Naive thymus-derived CD4-positive, alpha-beta T cell (primary cell): ENCODE measurements around the gene PCMTD2. TPM values are rescaled to one million over a fixed set of nuclear protein-coding genes. Genes with fewer than 3 reads are reported as not detected.
"Not testable (repeated sequence)": the region's sequence is repeated elsewhere in the genome, so short reads cannot be mapped to it uniquely, and the experiment has no call there.

Experiments used
- ATAC-seq: fragments of 150-1000 bp; cut with Tn5 transposase; 2 replicates; pipeline ENCODE4 v1.10.0; 2021; ENCODE audit warnings: mild to moderate bottlenecking, moderate library complexity
- CTCF ChIA-PET: fragments of 350-600 bp; sonication (Branson Sonifier 250); formaldehyde crosslinking; loops from one replicate; lab custom pipeline; 2021; ENCODE audit warnings: antibody characterized with exemption; lab: Charles Lee
- POLR2A ChIA-PET: fragments of 350-600 bp; sonication (Branson Sonifier 250); formaldehyde crosslinking; loops from one replicate; lab custom pipeline; 2021; ENCODE audit warnings: antibody characterized with exemption, inconsistent platforms; lab: Charles Lee
- DNase-seq, 9 donors: peaks; one replicate each; pipeline versions ENCODE4 v3.0.0 to v3.0.0-alpha.2; 2020 to 2022; ENCODE audit warnings: mixed read lengths in 1 of 9
- H3K27ac ChIP-seq: one replicate; pipeline ENCODE4 v1.7.0; 2013; ENCODE audit warnings: mild to moderate bottlenecking, low read depth, low read length, moderate library complexity
- H3K27me3 ChIP-seq, 2 donors: one replicate each; pipeline ENCODE4 v1.7.0; 2013; ENCODE audit warnings: low read length in 2 of 2, mild to moderate bottlenecking in 2 of 2, moderate library complexity in 2 of 2; ENCODE audit not compliant: control insufficient read depth in 2 of 2, insufficient read depth in 2 of 2
- H3K36me3 ChIP-seq, 3 experiments: 1 replicate in 2 of 3; 2 replicates in 1 of 3; pipeline ENCODE4 v1.7.0; 2013; ENCODE audit warnings: low read length in 3 of 3, mild to moderate bottlenecking in 3 of 3, moderate library complexity in 1 of 3; ENCODE audit not compliant: insufficient read depth in 3 of 3, control insufficient read depth in 2 of 3
- H3K4me1 ChIP-seq, 2 donors: one replicate each; pipeline ENCODE4 v1.7.0; 2013; ENCODE audit warnings: low read length in 2 of 2, mild to moderate bottlenecking in 2 of 2, moderate library complexity in 1 of 2; ENCODE audit not compliant: control insufficient read depth in 2 of 2, insufficient read depth in 2 of 2
- H3K4me3 ChIP-seq: 2 replicates; pipeline ENCODE4 v1.7.0; 2013; ENCODE audit warnings: mild to moderate bottlenecking, low read length
- H3K9me3 ChIP-seq, 3 experiments: 1 replicate in 2 of 3; 2 replicates in 1 of 3; pipeline ENCODE4 v1.7.0; 2013; ENCODE audit warnings: low read length in 3 of 3; ENCODE audit not compliant: control insufficient read depth in 2 of 3
- H3K27ac Mint-ChIP-seq, 9 donors: one replicate each; pipeline ENCODE4 v1.8.0; 2020 to 2022; ENCODE audit warnings: mixed read lengths in 9 of 9, mild to moderate bottlenecking in 8 of 9, moderate library complexity in 5 of 9, inconsistent platforms in 2 of 9
- H3K27me3 Mint-ChIP-seq, 5 donors: one replicate each; pipeline ENCODE4 v1.8.0; 2021 to 2022; ENCODE audit warnings: mixed read lengths in 5 of 5, mild to moderate bottlenecking in 1 of 5
- H3K36me3 Mint-ChIP-seq, 5 donors: one replicate each; pipeline ENCODE4 v1.8.0; 2020 to 2022; ENCODE audit warnings: mixed read lengths in 5 of 5, mild to moderate bottlenecking in 3 of 5, inconsistent platforms in 1 of 5
- H3K4me1 Mint-ChIP-seq, 7 donors: one replicate each; pipeline ENCODE4 v1.8.0; 2020 to 2022; ENCODE audit warnings: mixed read lengths in 7 of 7, mild to moderate bottlenecking in 3 of 7, inconsistent platforms in 1 of 7
- H3K4me3 Mint-ChIP-seq, 10 donors: one replicate each; pipeline ENCODE4 v1.8.0; 2020 to 2022; ENCODE audit warnings: mild to moderate bottlenecking in 10 of 10, mixed read lengths in 10 of 10, moderate library complexity in 6 of 10, inconsistent platforms in 2 of 10
- H3K9me3 Mint-ChIP-seq, 11 donors: one replicate each; pipeline ENCODE4 v1.8.0; 2020 to 2022; ENCODE audit warnings: mixed read lengths in 11 of 11, mild to moderate bottlenecking in 4 of 11, inconsistent platforms in 1 of 11, moderate library complexity in 1 of 11
- intact Hi-C, 2 donors: fragments of 100-400 bp; cut with micrococcal nuclease; formaldehyde crosslinking; loops; one replicate each; pipeline ENCODE4 v1.15.1; 2023
- polyA plus RNA-seq, 2 donors: library from polyadenylated mRNA; unstranded; fragments of 300-500 nt; fragmentation: Illumina TruSeq; gene quantifications; one replicate each; pipeline ENCODE4 v1.2.3, GENCODE V29; 2021
- total RNA-seq, 6 experiments: library from RNA in 5 of 6; stranded (reverse) in 5 of 6; gene quantifications; 1 replicate in 5 of 6; 2 replicates in 1 of 6; pipeline ENCODE4 v1.2.3 and lab custom pipeline; 2021 to 2026

The PCMTD2 gene
- total and polyA plus RNA-seq, 7 experiments from 2014 or later, result 60.5 to 229 (median 102) TPM

GRCh38 chr20:64279826-64280459 is 24.4 kb downstream of the PCMTD2 start:
- Histone ChIP-seq H3K4me1 (no peaks in the 10 kb centered on the region), H3K4me3 (no peak overlapping the region), H3K27me3 (no peaks in the 10 kb centered on the region), H3K36me3 (peaks cover 0 to 4% (median 0%) of the 10 kb centered on the region in 3 experiments), H3K27ac (no peak overlapping the region), H3K9me3 (no peaks in the 10 kb centered on the region)
- Mint-ChIP-seq H3K9me3 (peaks cover 0 to 2% (median 0%) of the 10 kb centered on the region in 11 donors), H3K4me3 (no peak overlapping the region), H3K4me1 (peaks cover 4 to 28% (median 16%) of the 10 kb centered on the region in 7 donors), H3K27ac (peak overlapping the region in 1 of 9 donors; percentile 25), H3K36me3 (peaks cover 0 to 16% (median 4%) of the 10 kb centered on the region in 5 donors), H3K27me3 (peaks cover 0 to 7% (median 0%) of the 10 kb centered on the region in 5 donors)
- ChIA-PET CTCF (no interaction called here), POLR2A (no interaction called here)
- intact Hi-C loops, result no loop called here
- no peak for DNase-seq
- no peak for ATAC-seq

DNA sequence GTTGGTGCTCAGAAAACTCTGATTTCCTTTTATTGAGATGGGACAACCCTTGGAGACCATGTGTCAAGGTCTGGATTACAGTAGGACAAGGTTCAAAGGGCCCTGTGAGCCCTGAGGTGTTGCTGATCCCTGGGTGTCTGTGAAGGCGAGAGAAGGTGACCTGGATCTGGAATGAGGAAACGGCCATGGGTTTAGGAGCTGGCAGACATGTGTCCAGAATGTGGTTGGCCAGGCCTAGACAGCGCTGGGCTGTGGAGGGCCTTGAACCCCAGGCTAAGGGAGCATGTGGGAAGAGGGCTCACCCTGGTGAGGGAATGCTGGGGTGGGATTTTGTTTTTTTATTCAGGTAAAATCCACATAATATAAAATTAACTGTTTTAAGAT is 24.9 kb downstream of the PCMTD2 start:
- H3K4me1 ChIP-seq, result no peaks in the 10 kb centered on the region
- no peak for DNase-seq
- no peak overlapping the region for H3K27ac Mint-ChIP-seq
- H3K9me3 ChIP-seq, result no peaks in the 10 kb centered on the region
- ChIA-PET CTCF (no interaction called here), POLR2A (interaction anchor here (0.9 kb wide), 1 partner anchor 15 kb away, joined by 5 read pairs; no protein-coding TSS in a partner anchor)
- H3K4me3 Mint-ChIP-seq, result no peak overlapping the region
- H3K27me3 ChIP-seq, result no peaks in the 10 kb centered on the region
- H3K4me1 Mint-ChIP-seq, result peaks cover 3 to 28% (median 16%) of the 10 kb centered on the region in 7 donors
- peaks cover 0 to 16% (median 3%) of the 10 kb centered on the region in 5 donors for H3K36me3 Mint-ChIP-seq
- H3K27ac ChIP-seq, result no peak overlapping the region
- peaks cover 0 to 4% (median 0%) of the 10 kb centered on the region in 3 experiments for H3K36me3 ChIP-seq
- peaks cover 0 to 3% (median 0%) of the 10 kb centered on the region in 11 donors for H3K9me3 Mint-ChIP-seq
- H3K4me3 ChIP-seq, result no peak overlapping the region
- peaks cover 0 to 7% (median 0%) of the 10 kb centered on the region in 5 donors for H3K27me3 Mint-ChIP-seq
- ATAC-seq, result no peak
- intact Hi-C loops, result no loop called here

GRCh38 chr20:64283646-64284045 is 28.1 kb downstream of the PCMTD2 start:
- Mint-ChIP-seq H3K4me3 (no peak overlapping the region), H3K4me1 (peaks cover 2 to 28% (median 12%) of the 10 kb centered on the region in 7 donors), H3K27ac (peak overlapping the region in 1 of 9 donors; percentile 74), H3K27me3 (peaks cover 0 to 7% (median 0%) of the 10 kb centered on the region in 5 donors), H3K36me3 (peaks cover 0 to 3% (median 0%) of the 10 kb centered on the region in 5 donors), H3K9me3 (peaks cover 0 to 3% (median 0%) of the 10 kb centered on the region in 11 donors)
- ChIA-PET POLR2A (interaction anchor here (1.2 kb wide), 1 partner anchor 10 kb away, joined by 4 read pairs; no protein-coding TSS in a partner anchor), CTCF (no interaction called here)
- Histone ChIP-seq H3K36me3 (no peaks in the 10 kb centered on the region), H3K27me3 (no peaks in the 10 kb centered on the region), H3K4me3 (no peak overlapping the region), H3K4me1 (no peaks in the 10 kb centered on the region), H3K9me3 (peaks cover 0 to 3% (median 0%) of the 10 kb centered on the region in 3 experiments), H3K27ac (no peak overlapping the region)
- intact Hi-C loops, result no loop called here
- ATAC-seq (no peak), DNase-seq (no peak)

DNA sequence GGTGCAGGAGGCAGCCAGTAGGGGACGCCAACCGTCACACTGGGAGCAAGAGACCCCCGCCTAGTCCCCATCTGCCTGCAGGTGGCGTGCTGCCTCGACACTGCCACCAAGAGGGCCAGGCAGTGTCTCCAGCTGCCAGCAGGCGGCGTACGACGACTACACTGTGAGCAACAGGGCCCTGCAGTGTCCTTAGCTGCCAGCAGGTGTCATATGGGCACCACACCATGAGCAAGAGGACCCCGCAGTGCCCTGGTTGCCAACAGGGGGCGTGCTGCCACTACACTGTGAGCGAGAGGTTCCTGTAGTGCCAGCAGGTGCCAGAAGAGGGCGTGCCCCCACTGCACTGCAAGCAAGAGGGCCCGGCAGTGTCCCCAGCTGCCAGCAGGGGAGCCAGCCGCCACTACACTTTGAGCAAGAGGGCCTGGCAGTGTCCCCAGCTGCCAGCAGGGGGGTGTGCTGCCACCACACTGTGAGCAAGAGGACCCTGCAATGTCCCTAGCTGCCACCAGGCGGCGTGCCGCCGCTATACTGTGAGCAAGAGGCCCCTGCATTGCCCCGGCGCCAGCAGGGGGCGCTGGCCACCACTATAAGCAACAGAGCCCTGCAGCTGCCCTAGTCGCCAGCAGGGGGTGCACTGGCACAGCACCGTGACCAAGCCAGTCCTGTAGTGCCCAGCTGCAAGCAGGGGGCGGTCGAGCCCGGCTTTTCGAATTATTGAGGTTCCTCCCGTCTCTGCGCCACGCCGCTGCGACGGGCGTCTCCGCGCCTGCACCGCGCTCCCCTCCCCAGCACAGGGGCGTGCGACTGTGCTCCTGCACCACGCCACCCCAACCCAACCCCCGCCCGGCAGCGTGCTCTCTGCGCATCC is 30.3 kb downstream of the PCMTD2 start:
- POLR2A ChIA-PET, result not testable (repeated sequence)

DNA sequence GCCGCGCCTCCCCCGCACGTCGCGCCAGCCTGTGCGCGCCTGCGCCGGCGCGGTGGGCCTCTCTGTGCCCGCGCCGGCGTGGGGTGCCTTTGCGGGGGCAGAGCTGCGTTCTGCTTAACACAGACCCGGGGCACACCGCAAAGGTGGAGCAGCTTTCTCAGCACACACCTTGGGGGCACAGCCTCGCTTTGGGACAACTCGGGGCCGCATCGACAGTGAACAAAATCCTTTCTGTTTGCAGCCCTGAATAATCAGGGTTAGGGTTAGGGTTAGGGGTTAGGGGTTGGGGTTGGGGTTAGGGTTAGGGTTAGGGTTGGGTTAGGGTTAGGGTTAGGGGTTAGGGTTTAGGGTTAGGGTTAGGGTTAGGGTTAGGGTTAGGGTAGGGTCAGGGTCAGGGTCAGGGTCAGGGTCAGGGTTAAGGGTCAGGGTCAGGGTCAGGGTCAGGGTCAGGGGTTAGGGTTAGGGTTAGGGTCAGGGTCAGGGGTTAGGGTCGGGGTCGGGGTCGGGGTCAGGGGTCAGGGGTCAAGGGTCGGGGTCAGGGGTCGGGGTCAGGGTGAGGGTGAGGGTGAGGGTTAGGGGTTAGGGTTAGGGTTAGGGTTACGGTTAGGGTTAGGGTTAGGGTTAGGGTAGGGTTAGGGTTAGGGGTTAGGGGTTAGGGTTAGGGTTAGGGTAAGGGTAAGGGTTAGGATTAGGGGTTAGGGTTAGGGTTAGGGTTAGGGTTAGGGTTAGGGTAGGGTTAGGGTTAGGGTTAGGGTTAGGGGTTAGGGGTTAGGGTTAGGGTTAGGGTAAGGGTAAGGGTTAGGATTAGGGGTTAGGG is 31.1 kb downstream of the PCMTD2 start:
- H3K4me1 Mint-ChIP-seq, result peaks cover 0 to 11% (median 3%) of the 10 kb centered on the region in 7 donors
- H3K9me3 Mint-ChIP-seq, H3K9me3 ChIP-seq, POLR2A ChIA-PET, H3K27ac Mint-ChIP-seq, intact Hi-C loops, H3K4me1 ChIP-seq, H3K4me3 ChIP-seq, H3K27me3 ChIP-seq, H3K36me3 ChIP-seq, H3K27me3 Mint-ChIP-seq, H3K27ac ChIP-seq, H3K36me3 Mint-ChIP-seq, H3K4me3 Mint-ChIP-seq, ATAC-seq: not testable (repeated sequence)
- DNase-seq, result peak in 1 of 9 donors; percentile 37
- CTCF ChIA-PET, result interaction anchor here (1.6 kb wide), 1 partner anchor 30 kb away, joined by 3 read pairs; no protein-coding TSS in a partner anchor

More for the DNA sequence above, 30.3 kb downstream of the PCMTD2 start:
- H3K4me1 Mint-ChIP-seq, result peaks cover 0 to 16% (median 6%) of the 10 kb centered on the region in 7 donors
- H3K27me3 ChIP-seq, H3K4me1 ChIP-seq, H3K4me3 ChIP-seq, H3K27ac ChIP-seq, H3K9me3 ChIP-seq, H3K36me3 ChIP-seq, H3K4me3 Mint-ChIP-seq, H3K27me3 Mint-ChIP-seq, intact Hi-C loops, H3K36me3 Mint-ChIP-seq, H3K9me3 Mint-ChIP-seq: not testable (repeated sequence)
- CTCF ChIA-PET, result interaction anchor here (1.6 kb wide), 1 partner anchor 29 kb away, joined by 3 read pairs; no protein-coding TSS in a partner anchor
- peak; percentile 43 to 83 (median 75) for DNase-seq
- peak; percentile 90 for ATAC-seq
- H3K27ac Mint-ChIP-seq, result peak overlapping the region in 1 of 9 donors; percentile 56

- H3K27me3 Mint-ChIP-seq, H3K9me3 Mint-ChIP-seq, DNase-seq, H3K27ac ChIP-seq, H3K4me3 ChIP-seq, H3K4me1 ChIP-seq, H3K27ac Mint-ChIP-seq, ATAC-seq, POLR2A ChIA-PET, H3K4me3 Mint-ChIP-seq, H3K4me1 Mint-ChIP-seq, CTCF ChIA-PET, H3K36me3 ChIP-seq, intact Hi-C loops, H3K27me3 ChIP-seq, H3K9me3 ChIP-seq, H3K36me3 Mint-ChIP-seq: not testable (repeated sequence)
Observed at GRCh38 chr20:64287264-64287590, 31.7 kb downstream of the PCMTD2 start.
